ENCODE results near the gene MPND.

MPND gene

GRCh38 chr19:4368128-4368820, 24.9 kb downstream of the MPND start:
- peak; percentile 22 for DNase-seq

- peak; percentile 24 for DNase-seq
These were observed 25.9 kb downstream of the MPND start for GRCh38 chr19:4369109-4369887.

- no peak for DNase-seq
These were observed 26.5 kb downstream of the MPND start for GRCh38 chr19:4369888-4370260.

- DNase-seq, result no peak
These were observed 27.2 kb downstream of the MPND start for GRCh38 chr19:4370418-4371041.

GRCh38 chr19:4371247-4372164, 28.1 kb downstream of the MPND start:
- DNase-seq, result no peak

GRCh38 chr19:4372165-4373012, 29.0 kb downstream of the MPND start:
- no peak for DNase-seq

- no peak for DNase-seq
These were observed 29.6 kb downstream of the MPND start for GRCh38 chr19:4373013-4373367.

GRCh38 chr19:4373601-4374497, 30.5 kb downstream of the MPND start:
- DNase-seq, result no peak

- DNase-seq, result no peak
These were observed 31.3 kb downstream of the MPND start for GRCh38 chr19:4374498-4375163.

- DNase-seq, result no peak
These were observed 32.0 kb downstream of the MPND start for GRCh38 chr19:4375164-4376027.

- DNase-seq, result no peak
These were observed 32.8 kb downstream of the MPND start for GRCh38 chr19:4376028-4376670.

GRCh38 chr19:4376671-4376990, 33.3 kb downstream of the MPND start:
- no peak for DNase-seq

- no peak for DNase-seq
These were observed 33.8 kb downstream of the MPND start for GRCh38 chr19:4376991-4377781.

GRCh38 chr19:4378886-4379285, 35.5 kb downstream of the MPND start:
- no peak for DNase-seq

GRCh38 chr19:4379383-4380253, 36.3 kb downstream of the MPND start:
- peak; percentile 41 for DNase-seq

- no peak for DNase-seq
These were observed 36.9 kb downstream of the MPND start for GRCh38 chr19:4380254-4380727.

All from NCI-H1105 treated with DMSO at 0.1 percent for 48 hours (cell line).